ENCODE results near the gene ZNF57.
A peak's percentile ranks its signal among the peaks of the same experiment; 100 is the strongest.
"Not testable (repeated sequence)": the region's sequence is repeated elsewhere in the genome, so short reads cannot be mapped to it uniquely, and the experiment has no call there.

Gene ZNF57

DNA sequence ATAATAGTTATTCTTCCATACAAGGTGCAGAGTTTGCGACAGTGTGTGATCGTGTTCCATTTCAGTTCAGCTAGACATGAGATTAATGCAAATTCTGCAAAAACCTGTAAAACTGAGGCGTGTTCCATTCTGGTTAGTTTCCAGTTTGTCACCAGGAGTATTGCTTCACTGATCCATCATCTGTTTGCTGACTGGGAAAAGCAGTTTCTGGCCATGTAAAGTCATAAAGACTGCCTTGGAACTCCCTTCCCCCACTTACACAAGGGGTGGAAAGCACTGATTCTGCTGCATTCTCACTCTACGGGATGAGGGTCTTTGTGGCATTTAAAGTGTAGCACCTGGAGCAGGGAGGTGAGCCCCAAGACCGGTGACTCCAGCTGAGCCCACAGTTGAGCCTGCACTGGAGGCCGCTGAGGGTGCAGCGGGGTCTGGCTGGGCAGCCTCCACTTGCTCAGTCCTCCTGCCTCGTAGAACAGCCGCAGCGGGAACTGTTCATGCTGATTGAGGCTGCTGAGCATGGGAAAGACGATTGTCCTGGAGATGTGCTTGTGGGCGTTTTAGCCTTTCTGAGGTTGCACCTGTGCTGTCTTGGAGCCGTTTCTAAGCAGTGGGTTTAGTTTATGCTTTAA lies 2.0 kb downstream of the ZNF57 start:
- no peak for DNase-seq

DNA sequence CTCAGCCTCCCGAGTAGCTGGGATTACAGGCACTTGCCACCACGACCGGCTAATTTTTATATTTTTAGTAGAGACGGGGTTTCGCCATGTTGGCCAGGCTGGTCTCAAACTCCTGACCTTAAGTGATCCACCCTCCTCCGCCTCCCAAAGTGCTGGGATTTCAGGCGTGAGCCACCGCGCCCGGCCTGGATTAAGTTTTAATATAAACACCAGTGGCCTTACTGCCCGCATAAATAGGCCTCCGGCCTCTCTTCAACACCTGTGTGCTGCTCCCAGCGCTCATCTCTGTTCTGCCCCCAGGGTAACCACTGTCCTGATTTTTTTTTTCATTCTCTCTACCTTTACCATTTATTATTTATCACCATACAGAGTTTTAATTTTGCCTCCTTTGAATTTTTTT lies 2.6 kb downstream of the ZNF57 start:
- DNase-seq: not testable (repeated sequence)

DNA sequence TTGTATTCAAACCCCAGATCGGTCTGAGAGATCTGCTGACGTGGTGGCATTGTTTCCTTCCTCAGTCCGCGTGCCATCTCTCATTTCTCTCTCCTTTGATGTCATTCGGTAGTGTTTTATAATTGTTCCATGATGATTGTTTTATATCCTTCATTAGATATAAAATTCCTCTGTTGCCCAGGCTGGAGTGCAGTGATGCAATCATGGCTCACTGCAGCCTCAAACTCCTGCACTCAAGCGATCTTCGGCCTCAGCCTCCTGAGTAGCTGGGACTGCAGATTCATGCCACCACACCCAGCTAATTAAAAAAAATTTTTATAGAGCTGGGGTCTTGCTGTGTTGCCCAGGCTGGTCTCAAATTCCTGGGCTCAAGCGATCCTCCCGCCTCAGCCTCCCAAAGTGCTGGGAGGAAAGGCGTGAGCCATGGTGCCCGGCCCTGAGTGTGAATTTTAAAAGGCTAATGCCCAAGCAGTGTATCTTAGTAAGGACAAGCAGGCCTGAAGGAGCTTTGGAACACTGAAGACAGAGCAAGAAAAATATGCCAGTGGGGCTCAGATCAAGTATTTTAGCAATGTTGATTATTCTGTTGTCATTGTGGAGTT lies 5.3 kb downstream of the ZNF57 start:
- no peak for DNase-seq

DNA sequence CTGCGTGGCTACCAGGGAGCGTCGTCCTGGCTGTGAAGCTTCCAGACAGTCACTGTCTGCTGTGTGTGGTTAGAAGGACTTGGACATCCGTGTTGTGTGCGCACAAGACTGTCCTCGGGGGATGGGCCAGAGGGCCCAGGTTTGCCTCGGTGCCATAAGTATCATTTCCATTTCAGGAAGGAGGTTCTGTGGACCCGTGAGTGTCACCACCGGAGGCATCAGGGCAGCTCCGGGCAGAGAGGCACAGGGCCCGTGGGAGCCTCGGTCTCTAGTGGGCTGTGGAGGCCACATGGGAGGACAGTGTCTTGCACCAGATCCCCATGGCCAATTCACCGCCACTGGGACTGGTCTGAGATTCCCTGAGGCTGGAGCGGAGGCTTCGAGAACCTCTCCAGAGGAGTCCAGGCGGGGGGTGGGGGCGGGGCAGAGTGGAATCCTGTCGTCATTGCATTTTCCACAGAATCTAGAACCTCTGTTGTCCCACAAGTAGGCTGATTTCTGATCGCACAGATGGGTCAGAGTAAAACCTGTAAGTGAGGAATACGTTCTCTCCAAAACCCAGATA lies 6.0 kb downstream of the ZNF57 start:
- no peak for DNase-seq

DNA sequence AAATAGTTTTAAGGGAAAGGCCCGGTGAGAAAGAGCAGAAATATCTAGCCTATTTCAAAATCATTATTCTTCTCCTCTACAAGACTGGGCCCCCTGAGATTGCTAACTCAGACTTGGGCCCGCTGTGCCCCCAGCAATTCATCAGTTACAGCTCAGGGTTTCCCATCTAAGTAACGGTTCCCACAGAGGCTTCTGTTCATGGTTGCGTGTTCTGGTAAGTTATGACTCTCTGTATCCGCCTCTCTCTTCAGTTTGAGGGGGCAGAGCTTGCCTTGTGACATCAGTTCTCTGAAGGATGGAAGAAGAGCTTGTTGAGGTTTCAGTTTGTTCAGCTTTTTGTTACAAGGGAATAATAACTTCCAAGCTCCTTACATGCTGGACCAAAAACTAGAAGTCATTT lies 11.6 kb downstream of the ZNF57 start:
- DNase-seq: no peak

DNA sequence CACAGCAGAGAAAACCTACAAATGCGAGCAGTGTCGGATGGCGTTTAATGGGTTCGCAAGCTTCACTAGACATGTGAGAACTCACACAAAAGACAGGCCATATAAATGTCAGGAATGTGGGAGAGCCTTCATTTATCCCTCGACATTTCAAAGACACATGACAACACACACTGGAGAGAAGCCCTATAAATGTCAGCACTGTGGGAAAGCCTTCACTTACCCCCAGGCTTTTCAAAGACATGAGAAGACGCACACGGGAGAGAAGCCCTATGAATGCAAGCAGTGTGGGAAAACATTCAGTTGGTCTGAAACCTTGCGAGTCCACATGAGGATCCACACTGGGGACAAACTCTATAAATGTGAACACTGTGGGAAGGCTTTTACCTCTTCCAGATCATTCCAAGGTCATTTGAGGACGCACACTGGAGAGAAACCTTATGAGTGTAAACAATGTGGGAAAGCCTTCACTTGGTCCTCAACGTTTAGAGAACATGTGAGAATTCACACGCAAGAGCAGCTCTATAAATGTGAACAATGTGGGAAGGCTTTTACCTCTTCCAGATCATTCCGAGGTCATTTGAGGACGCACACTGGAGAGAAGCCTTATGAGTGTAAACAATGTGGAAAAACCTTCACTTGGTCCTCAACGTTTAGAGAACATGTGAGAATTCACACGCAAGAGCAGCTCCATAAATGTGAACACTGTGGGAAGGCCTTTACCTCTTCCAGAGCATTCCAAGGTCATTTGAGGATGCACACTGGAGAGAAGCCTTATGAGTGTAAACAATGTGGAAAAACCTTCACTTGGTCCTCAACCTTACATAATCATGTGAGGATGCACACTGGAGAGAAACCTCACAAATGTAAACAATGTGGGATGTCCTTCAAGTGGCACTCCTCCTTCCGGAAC lies 16.8 kb downstream of the ZNF57 start:
- no peak for DNase-seq

DNA sequence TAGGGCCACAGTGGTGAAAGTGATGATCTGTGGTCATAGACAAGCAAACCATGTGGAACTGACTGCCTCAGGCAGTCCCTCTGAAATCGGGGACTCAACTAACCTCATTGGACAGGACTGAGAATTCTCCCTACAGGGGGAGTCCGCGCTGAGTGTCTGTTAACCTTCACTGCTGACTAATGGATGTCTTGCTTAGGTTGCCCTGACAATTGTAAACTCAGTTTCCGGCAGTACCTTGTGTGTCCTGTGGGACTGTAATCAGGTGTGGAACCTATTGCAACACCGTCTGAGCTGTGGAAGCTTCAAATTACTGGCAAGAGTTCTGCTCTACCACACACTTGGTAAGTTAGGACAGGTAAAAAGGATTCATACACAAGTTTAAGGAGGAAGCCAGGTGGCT lies 22.3 kb downstream of the ZNF57 start:
- no peak for DNase-seq

DNA sequence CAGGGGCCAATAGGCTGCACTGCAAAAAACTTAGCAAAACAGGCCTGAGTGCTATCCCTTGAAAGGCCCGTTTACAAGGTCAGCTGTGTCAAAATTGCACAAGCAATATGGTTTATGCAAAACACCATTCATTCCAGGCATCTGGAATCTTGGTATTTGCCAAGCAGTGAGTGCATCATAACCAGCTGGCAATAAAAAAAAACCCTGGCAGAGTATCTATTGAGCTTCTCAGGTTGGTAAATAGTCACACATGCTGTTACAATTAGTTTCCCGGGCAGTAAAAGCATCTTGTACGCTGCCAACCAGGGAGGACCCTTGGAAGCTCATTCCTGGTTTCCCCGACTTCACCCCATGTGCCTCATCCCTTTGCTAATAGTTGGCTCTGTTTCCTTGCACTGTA lies 22.8 kb downstream of the ZNF57 start:
- no peak for DNase-seq

DNA sequence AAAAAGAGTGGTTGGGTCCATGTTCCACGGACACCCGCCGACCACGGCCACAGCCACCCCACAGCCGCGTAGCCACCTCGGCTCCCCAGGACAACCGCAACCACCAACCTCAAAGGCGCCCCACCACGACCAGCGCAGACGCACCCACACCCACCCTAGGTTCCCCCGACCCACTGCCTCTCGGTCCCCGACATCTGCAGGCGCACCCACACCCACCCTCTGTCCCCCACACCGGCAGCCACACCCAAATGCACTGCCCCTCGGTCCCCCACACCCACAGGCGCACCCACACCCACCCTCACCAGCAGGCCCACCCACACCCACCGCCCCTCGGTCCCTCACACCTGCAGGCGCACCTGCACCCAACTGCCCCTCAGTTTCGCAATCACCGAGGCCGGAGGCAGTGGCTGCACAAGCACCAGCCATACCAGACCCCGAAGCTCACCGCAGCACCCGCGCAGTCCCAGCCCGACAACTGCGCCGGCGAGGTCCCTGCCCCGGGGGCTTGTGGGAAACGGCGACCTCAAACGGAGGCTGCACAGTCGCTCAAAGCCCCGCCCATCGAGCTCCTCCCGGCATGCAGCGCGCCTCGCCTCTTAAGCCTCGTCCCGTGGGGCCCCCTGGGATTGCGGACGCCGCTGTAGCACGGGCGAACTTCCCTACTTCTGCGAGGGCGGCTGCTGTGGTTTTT lies 25.8 kb downstream of the ZNF57 start:
- no peak for DNase-seq

DNA sequence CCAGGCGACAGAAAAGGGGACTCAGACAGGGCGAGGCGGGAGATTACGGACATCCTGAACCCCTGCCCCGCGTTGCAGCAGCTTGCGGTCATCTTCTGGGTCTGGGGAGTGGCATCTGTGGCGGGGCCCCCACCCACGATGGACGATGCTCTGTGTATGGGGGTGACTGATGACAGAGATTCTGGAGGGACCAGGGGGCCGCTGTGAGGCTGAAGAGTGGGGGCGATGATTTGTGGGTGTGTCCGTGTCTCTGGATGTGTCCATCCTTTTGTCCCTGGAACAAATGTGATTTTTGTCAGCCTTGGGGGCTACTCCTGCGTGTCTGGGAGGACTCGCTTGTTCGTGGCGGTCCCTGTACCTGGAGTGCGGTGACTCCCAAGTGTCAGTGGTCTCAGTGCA lies 26.3 kb downstream of the ZNF57 start:
- DNase-seq: no peak

DNA sequence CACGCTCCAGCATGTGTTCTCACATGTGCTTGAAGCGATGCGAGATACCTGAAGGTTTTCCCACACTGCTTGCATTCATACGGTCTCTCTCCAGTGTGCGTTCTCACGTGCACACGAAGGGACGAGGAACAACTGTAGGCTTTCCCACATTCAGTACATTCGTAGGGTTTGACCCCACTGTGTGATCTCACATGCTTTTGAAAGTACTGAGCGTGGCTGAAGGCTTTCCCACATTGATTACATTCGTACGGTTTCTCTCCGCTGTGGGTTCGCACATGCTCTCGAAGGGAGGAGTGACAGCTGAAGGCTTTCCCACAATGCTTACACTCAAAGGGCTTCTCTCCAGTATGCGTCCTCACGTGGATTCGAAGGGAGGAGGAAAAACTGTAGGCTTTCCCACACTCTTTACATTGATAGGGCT lies 32.8 kb downstream of the ZNF57 start:
- DNase-seq: no peak

DNA sequence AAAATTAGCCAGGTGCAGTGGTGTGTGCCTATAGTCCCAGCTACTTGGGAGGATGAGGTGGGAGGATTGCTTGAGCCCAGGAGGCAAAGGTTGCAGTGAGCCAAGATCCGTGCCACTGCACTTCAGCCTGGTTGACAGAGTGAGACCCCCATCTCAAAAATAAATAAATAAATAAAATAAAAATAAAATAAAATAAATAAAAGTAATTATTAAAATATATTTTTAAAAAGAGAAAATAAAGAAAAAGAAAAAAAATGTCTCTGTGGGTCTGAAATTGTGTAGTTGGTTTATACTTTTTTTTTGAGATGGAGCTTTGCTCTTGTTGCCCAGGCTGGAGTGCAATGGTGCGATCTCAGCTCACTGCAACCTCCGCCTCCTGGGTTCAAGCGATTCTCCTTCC lies 35.1 kb downstream of the ZNF57 start:
- DNase-seq: not testable (repeated sequence)

DNA sequence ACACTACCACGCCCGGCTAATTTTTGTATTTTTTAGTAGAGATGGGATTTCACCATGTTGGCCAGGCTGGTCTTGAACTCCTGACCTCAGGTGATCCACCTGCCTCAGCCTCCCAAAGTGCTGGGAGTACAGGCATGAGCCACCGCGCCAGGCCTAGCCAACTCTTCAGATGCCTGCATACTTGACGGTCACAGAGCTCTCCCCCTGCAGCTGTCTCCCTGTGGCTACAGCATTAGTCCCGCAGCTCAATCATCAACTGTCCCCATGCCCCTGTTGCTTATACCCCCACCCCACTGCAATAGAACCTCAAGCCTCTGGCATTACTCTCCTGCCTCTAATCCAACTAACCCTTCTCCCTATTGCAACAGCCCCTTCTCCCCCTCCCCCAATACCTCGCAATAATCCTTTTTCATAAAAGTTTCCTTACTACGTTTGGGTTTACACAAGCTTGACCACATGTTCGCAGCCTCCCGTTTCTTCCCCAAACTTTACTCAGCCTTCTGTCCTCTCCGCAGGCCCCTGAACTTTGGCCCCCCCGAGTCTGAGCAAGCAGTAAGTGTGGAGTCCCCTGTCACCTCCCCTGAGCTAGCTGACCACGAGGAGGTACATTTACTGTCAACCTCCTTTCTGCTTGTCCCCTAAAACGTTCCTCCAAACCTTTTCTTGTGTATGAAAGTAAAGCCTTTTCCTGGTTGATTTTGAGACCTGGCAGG lies 42.4 kb downstream of the ZNF57 start:
- no peak for DNase-seq

DNA sequence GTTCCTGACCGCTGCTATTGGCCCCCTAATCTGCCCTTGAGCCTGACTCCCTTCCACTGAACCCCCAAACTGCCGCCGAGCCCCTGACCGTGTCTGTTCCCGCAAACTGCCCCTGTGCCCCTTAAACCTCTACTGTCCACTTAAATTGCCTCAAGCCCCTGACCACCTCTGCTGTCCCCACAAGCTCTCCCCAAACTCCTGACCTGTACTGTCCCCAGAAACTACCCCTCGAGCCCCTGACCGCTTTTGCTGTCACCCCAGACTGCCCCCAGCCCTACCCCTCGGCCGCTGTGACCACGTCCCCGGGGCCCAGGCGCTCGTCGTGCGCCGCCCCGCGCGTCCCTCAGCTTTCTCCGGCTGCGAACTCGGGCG lies 43.7 kb downstream of the ZNF57 start:
- DNase-seq: no peak

DNA sequence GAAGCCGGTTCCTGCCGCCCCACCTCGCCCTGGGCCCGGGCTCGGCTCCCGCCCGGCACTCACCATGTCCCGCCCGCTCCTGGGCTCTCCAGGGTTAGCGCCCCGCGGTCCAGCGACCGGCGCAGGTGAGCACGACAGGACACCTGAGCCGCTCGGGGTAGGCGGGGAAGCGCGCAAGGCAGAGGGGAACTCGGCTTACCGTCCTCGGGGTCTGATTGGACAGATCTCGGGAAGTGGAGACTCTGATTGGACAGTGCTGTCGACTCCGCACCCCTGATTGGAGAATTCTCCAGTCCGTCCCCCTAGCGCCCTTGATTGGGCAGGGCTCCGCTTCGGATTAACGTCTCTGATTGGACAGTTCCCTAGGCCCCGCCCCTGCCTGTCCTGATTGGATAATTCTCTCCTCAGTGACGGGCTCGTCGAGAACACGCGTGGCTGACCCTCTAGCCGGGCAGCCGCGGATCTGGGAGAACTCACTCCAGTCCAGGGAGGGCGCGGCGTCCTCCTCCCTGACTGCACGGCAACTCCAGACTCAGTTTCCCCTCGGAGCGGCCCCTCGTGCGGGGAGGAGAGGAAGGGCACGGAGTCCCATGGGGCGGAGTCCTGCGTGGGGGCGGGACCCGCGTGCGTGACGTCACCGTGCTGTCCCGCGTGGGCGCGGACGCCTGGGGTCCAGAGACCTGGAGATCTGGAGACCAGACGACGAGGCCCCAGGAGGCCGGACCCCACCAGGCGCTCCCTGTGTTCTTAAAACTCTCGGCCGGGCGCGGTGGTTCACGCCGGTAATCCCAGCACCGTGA lies 44.2 kb downstream of the ZNF57 start, which contains the start of gene ZNF77:
Gene ZNF77, minus strand, starts transcription at position 197 of the 800 bp plus-strand sequence. Its CDS starts 131 bp downstream, at position 66.
- peak; percentile 99 for DNase-seq

DNA sequence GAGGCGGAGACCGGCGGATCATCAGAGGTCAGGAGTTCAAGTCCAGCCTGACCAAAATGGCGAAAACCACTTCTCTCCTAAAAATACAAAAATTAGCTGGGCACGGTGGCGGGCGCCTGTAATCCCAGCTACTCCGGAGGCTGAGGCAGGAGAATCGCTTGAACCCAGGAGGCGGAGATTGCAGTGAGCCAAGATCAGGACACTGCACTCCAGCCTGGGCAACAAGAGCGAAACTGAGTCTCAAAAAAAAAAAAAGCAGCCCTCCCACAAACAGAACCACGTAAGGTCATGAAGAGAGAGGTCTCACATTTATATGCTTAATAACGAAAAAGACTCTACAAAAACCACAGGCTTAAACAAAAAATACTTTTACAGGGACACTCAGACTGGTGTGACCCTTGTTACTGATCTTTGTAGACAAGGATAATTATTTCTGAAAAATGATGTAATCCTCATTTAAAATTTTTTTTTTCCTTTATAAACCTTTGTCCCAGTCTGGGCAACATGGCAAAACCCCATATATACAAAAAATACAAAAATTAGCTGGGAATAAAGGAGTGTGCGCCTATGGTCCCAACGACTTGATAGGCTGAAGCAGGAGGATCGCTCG lies 45.0 kb downstream of the ZNF57 start:
- no peak for DNase-seq

DNA sequence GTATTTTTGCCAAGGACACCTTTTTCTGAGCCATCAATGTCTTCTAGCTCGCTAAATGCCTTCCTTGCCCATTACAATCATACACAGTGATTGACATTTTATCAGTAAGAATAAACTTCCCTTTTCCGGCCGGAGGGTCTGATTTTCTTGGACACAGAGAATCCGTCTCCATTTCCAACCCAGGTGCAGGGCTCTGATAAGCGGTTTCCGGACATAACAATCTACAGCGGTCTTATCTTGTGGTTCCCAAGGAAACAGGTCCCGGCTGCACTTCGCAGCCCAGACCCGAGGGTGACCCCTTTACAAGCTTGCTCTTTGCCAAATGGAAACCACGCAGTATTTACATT lies 49.2 kb downstream of the ZNF57 start:
- peak; percentile 25 for DNase-seq

DNA sequence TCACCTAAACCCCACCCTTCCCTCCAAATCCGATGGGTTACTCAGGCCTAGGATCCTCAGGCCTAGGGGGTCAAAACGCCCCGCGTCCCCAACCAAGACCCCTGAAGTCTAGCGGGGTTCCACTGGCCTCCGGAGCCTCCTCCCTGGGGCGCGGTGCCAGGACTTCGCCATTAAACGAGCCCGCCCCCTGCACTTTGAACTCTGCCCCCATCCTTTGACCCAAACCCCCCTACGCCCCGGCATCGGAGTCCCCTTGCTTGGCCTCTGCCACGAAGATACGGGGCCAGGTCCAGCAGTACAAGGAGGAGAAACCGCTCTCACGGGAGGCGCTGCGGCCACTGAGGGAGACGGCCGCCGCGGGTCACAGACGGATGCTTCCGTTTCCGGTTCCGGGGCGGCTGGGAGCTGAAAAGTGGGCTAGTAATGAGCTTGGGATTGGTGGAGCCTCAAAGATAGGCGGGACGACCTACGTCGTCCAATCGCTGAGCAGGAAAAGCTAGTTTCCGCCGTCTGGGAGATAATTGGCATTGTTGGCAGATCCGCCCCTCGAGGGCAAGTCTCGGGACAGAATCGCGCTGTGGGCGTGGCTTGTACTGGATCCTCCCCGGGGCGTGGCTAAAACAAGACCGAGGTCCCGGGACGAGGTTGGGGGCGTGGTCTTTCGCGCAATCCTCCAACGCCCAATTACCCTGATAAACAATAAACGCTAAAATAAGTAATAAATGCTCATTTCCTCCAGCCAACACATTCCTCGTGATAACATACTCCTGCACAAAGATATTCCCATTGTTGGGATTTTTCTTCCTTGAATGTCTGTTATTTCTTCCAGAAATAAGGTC lies 49.8 kb downstream of the ZNF57 start:
- peak; percentile 100 for DNase-seq

DNA sequence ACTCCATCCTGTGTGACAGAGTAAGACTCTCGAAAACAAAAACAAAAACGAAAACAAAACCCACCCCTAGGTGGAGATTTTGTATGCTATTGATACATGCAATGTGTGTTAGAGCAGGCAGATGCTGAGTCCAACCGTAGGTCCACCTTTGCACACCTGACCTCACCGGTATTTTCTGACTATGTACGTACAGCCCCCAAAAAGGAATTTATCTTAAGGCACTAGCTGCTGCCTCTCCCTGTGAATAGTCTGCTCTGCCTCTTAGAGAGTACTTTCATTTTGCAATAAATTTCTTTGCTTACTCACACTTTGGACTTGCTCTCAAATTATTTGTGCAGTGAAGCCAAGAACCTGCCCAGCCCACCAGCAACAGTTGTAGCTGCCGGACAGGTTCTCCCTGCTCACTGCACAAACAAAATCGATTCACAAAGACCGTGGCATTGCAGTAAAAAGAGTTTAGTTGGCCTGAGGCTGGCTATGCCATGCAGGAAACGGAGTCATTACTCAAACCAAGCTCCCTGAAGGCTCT lies 52.3 kb downstream of the ZNF57 start:
- DNase-seq: no peak

DNA sequence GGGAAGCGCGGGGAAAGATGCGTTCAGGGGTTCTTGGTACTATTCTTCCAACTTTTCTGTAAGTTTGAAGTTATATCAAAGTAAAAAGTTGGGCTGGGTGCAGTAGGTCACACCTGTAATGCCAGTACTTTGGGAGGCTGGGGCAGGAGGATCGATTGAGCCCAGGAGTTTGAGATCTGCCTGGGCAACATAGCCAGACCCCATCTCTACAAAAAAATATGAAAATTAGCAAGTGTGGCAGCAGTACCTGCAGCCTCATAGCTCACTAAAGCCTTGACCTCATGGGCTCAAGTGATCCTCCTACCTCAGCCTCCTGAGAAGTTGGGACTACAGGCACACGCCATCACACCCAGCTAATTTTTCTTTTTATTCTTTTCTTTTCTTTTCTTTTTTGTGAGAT lies 56.4 kb downstream of the ZNF57 start:
- no peak for DNase-seq

All from suppressor macrophage treated with lipopolysaccharide for 4 hours (primary cell).